Suprapubic skin (tissue), 4 donors: Measurements from ENCODE around the gene DAAM2. TPM values are rescaled to one million over a fixed set of nuclear protein-coding genes. Genes with fewer than 3 reads are reported as not detected.

Experiments
- DNase-seq, 2 donors: peaks; one replicate each; pipeline ENCODE4 v3.0.0-alpha.2; 2019; ENCODE audit warnings: low spot score in 2 of 2
- H3K27ac ChIP-seq: fragments of 200-600 bp; sonication (generic); one replicate; pipeline ENCODE4 v1.5.1; 2019
- H3K27me3 ChIP-seq: fragments of 200-600 bp; sonication (generic); one replicate; pipeline ENCODE4 v1.5.1; 2019
- H3K36me3 ChIP-seq: fragments of 200-600 bp; sonication (generic); one replicate; pipeline ENCODE4 v1.5.1; 2019
- H3K4me1 ChIP-seq: fragments of 200-600 bp; sonication (generic); one replicate; pipeline ENCODE4 v1.5.1; 2019
- H3K4me3 ChIP-seq: fragments of 200-600 bp; sonication (generic); one replicate; pipeline ENCODE4 v1.5.1; 2019; ENCODE audit warnings: mild to moderate bottlenecking
- H3K9me3 ChIP-seq: fragments of 200-600 bp; sonication (generic); one replicate; pipeline ENCODE4 v1.5.1; 2019
- EP300 ChIP-seq: sonication (generic); formaldehyde crosslinking; IDR thresholded peaks from one replicate; pipeline ENCODE4 v1.6.1; 2017; ENCODE audit warnings: antibody characterized with exemption
- POLR2A ChIP-seq, 2 donors: fragments of 450-650 bp; IDR thresholded peaks; one replicate each; pipeline ENCODE4 v1.6.1; 2017; ENCODE audit warnings: antibody characterized with exemption in 2 of 2, mild to moderate bottlenecking in 2 of 2, moderate library complexity in 2 of 2
- POLR2AphosphoS5 ChIP-seq, 3 donors: sonication (generic); formaldehyde crosslinking; IDR thresholded peaks; one replicate each; pipeline ENCODE4 v1.6.1; 2017; ENCODE audit warnings: antibody characterized with exemption in 3 of 3
- WGBS: methylation state at CpG from one replicate; pipeline ENCODE4 v1.1.5; 2018; 5-methylcytosine and 5-hydroxymethylcytosine counted together
- total RNA-seq, 4 donors: library from RNA; depleted of rRNA; stranded (reverse); fragments of >200 nt; gene quantifications; one replicate each; pipeline ENCODE4 v1.1.0, GENCODE V29; 2016
- TF ChIP-seq, protein P1 (sequence below), 2 donors: fragments of 200-600 bp in 1 of 2; fragments of 450-650 bp in 1 of 2; sonication (generic) in 1 of 2; IDR thresholded peaks; one replicate each; pipeline ENCODE4 v1.5.1; 2016 to 2019; ENCODE audit warnings: antibody characterized with exemption in 2 of 2, mild to moderate bottlenecking in 1 of 2, moderate library complexity in 1 of 2

Gene DAAM2
- total RNA-seq, 4 donors from 2014 or later: 4.7 to 17.6 (median 9.9) TPM

DNA sequence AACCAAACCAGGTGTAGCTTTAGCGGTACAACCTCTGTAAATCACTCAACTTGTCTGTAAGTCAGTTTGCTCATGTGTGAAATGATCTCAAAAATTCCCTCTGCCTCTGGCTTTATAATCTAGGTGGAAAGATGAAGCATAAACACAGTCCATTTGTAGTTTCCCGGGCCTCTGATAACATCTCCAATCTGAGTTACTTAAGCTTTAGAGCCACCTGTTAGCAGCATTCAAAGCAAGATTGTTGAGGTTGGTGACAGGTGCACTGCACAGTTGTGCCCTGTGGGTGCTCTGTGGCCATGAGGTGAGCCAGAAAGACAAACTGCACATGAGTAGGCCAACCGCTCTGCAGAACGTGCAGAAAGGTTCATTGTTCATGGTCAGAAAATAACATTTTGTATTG is 88.4 kb downstream of the DAAM2 start:
- Histone ChIP-seq H3K27ac (no peak overlapping the region), H3K4me3 (no peak overlapping the region), H3K9me3 (no peaks in the 10 kb centered on the region), H3K27me3 (no peaks in the 10 kb centered on the region), H3K4me1 (peaks cover 12% of the 10 kb centered on the region), H3K36me3 (peaks cover 17% of the 10 kb centered on the region)
- DNase-seq: no peak
- 62% methylated on average over 4 of the region's 4 CpGs for WGBS
- TF ChIP-seq POLR2AphosphoS5 (IDR thresholded peaks at IDR 0.05) (no peak), POLR2A (IDR thresholded peaks at IDR 0.05) (no peak), EP300 (no peak)
- TF ChIP-seq, protein P1, sequence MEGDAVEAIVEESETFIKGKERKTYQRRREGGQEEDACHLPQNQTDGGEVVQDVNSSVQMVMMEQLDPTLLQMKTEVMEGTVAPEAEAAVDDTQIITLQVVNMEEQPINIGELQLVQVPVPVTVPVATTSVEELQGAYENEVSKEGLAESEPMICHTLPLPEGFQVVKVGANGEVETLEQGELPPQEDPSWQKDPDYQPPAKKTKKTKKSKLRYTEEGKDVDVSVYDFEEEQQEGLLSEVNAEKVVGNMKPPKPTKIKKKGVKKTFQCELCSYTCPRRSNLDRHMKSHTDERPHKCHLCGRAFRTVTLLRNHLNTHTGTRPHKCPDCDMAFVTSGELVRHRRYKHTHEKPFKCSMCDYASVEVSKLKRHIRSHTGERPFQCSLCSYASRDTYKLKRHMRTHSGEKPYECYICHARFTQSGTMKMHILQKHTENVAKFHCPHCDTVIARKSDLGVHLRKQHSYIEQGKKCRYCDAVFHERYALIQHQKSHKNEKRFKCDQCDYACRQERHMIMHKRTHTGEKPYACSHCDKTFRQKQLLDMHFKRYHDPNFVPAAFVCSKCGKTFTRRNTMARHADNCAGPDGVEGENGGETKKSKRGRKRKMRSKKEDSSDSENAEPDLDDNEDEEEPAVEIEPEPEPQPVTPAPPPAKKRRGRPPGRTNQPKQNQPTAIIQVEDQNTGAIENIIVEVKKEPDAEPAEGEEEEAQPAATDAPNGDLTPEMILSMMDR (IDR thresholded peaks at IDR 0.05): no peak

DNA sequence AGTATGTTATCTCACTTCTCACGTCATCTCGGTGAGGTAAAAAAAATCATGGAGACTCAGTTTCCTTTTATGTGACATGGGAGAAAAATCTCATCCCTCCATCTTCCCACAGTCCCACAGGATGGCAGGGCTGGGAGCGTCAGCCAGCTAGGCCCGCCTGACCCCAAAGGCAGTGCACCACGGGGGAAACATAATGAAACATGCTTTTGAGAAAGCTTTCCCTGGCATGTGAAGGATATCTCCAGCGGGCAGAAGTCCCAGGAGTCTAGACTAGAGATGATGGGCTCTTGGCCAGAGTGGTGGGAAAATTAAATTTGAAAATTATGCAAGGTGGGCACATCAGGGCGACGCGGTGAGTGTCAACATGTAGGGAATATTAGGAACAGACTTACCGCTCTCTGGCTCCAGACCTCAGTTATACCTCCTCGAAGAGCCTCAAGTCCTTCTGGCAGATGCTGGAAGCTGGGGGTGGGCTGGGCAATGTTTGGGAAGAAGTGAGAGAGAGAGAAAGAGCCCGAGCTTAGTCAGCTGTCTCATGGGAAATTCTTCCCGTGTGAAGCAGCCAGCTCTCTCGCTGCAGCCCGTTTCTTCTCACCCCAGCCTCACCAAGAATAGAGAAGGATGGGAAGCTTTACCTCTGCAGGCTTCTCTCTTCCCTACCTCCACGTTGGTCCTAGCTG is 89.8 kb downstream of the DAAM2 start:
- no peaks in the 10 kb centered on the region for H3K27me3 ChIP-seq
- H3K36me3 ChIP-seq: peaks cover 10% of the 10 kb centered on the region
- 58% methylated on average over 16 of the region's 16 CpGs for WGBS
- DNase-seq: no peak
- H3K4me1 ChIP-seq: peaks cover 12% of the 10 kb centered on the region
- no peak overlapping the region for H3K4me3 ChIP-seq
- no peak for TF ChIP-seq POLR2A (IDR thresholded peaks at IDR 0.05)
- TF ChIP-seq, protein P1 (IDR thresholded peaks at IDR 0.05): no peak
- TF ChIP-seq EP300: no peak
- TF ChIP-seq POLR2AphosphoS5 (IDR thresholded peaks at IDR 0.05): no peak
- H3K9me3 ChIP-seq: no peaks in the 10 kb centered on the region
- H3K27ac ChIP-seq: no peak overlapping the region

DNA sequence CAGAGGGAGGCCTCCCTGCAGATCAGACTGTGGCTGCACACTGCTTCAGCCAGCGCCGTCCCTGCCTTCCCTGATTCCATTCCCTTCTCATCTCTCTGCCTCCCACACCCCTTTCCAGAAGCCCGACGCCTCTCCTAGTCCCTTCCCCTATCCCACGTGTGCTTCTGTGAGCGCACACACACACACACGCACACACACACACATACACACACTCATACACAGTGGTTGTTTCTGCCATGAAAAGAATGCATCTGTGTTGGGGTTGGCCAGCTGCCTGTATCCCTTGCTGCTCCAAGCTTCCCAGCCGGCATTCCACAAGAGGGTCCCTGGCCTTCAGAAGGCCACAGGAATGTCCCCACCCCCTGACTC is 90.3 kb downstream of the DAAM2 start:
- Histone ChIP-seq H3K9me3 (no peaks in the 10 kb centered on the region), H3K4me3 (no peak overlapping the region), H3K27me3 (no peaks in the 10 kb centered on the region), H3K4me1 (peaks cover 12% of the 10 kb centered on the region), H3K27ac (no peak overlapping the region), H3K36me3 (peaks cover 6% of the 10 kb centered on the region)
- DNase-seq: no peak
- 45% methylated on average over 8 of the region's 8 CpGs for WGBS
- no peak for TF ChIP-seq POLR2AphosphoS5 (IDR thresholded peaks at IDR 0.05)
- no peak for TF ChIP-seq POLR2A (IDR thresholded peaks at IDR 0.05)
- TF ChIP-seq EP300: no peak
- TF ChIP-seq, protein P1 (IDR thresholded peaks at IDR 0.05): no peak

DNA sequence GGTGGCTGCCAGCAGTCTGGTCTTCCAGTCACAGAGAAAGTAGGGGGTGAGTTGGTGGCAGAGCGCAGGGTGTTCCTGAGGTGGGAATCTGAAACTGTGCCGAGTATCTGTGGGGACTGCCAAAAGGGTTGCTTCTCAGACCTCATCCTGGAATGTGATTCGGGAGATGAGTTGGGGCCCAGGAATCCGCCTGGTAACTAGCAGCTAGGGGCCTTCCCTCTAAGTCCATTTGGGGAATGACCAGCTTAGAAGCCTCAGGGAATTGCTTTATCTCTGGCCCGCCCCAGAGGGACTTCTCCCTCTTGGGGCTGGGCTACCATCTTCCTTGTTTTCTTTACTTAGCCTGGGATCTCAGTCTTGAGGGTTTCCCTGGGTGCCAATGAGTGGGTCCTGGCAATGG is 92.5 kb downstream of the DAAM2 start:
- Histone ChIP-seq H3K27me3 (no peaks in the 10 kb centered on the region), H3K4me3 (no peak overlapping the region), H3K4me1 (peaks cover 16% of the 10 kb centered on the region), H3K27ac (no peak overlapping the region), H3K9me3 (no peaks in the 10 kb centered on the region), H3K36me3 (no peaks in the 10 kb centered on the region)
- DNase-seq: no peak
- WGBS: 100% methylated on average over 1 of the region's 5 CpGs
- TF ChIP-seq POLR2A (IDR thresholded peaks at IDR 0.05): no peak
- no peak for TF ChIP-seq EP300
- no peak for TF ChIP-seq POLR2AphosphoS5 (IDR thresholded peaks at IDR 0.05)
- TF ChIP-seq, protein P1 (IDR thresholded peaks at IDR 0.05): no peak

DNA sequence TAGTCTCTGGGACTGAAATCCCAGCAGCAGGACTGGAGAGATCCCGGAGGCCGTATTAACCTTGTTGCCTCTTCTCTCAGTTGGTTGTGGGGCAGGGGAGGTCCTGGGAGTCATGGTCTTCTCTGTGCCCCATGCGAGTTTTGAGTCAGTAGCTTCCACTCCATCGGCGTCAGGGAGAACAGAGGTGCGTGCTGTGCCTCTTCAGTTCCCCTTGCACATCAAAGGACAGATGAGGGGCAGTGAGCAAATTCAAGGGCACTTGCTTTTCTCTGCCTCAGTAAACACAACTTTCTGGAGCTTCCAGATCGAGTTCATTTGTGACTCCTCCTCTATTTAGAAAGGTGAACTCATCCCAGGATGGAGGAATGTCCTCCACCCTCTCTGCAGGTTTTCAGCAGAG is 93.5 kb downstream of the DAAM2 start:
- WGBS: 93% methylated on average over 7 of the region's 7 CpGs
- no peaks in the 10 kb centered on the region for H3K27me3 ChIP-seq
- peaks cover 16% of the 10 kb centered on the region for H3K4me1 ChIP-seq
- no peaks in the 10 kb centered on the region for H3K9me3 ChIP-seq
- H3K27ac ChIP-seq: no peak overlapping the region
- no peak for TF ChIP-seq POLR2A (IDR thresholded peaks at IDR 0.05)
- no peak for DNase-seq
- H3K36me3 ChIP-seq: no peaks in the 10 kb centered on the region
- H3K4me3 ChIP-seq: no peak overlapping the region

DNA sequence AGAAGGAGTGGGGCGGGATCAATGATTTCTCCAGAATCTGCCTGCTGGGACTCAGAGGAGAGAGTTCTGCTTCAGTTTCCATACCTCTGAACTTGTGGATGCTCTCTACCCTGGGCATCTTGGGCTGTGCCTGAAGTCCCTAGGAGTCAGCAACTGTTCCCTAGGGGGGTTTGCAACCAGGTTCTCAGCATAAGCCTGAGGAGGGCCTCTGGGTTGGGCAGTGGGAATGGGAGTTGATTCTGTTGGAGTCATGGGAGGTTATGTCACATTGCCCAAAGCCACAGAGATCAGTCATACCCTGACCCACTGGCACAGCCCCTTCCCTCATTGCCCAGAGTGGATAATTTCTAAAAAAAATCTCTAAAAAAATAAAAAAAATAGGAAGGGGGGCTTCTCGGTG is 94.7 kb downstream of the DAAM2 start:
- no peak overlapping the region for H3K4me3 ChIP-seq
- no peaks in the 10 kb centered on the region for H3K27me3 ChIP-seq
- peaks cover 3% of the 10 kb centered on the region for H3K36me3 ChIP-seq
- peaks cover 15% of the 10 kb centered on the region for H3K4me1 ChIP-seq
- no peaks in the 10 kb centered on the region for H3K9me3 ChIP-seq
- no peak overlapping the region for H3K27ac ChIP-seq
- DNase-seq: no peak
- 50% methylated on average over 2 of the region's 2 CpGs for WGBS
- TF ChIP-seq POLR2AphosphoS5 (IDR thresholded peaks at IDR 0.05) (no peak), EP300 (no peak), POLR2A (IDR thresholded peaks at IDR 0.05) (no peak)
- TF ChIP-seq, protein P1 (IDR thresholded peaks at IDR 0.05): no peak
